Activated CD4-positive, CD25-positive, alpha-beta regulatory T cell treated with anti-CD3 and anti-CD28 coated beads, Interleukin-2, amount 50 U/mL, for 72 hours (primary cell): ENCODE measurements around the gene CCDC148.
"Not testable (repeated sequence)": the region's sequence is repeated elsewhere in the genome, so short reads cannot be mapped to it uniquely, and the experiment has no call there.

ENCODE experiments used
- DNase-seq: peaks from one replicate; pipeline ENCODE4 v3.0.0; 2021

Gene CCDC148

DNA sequence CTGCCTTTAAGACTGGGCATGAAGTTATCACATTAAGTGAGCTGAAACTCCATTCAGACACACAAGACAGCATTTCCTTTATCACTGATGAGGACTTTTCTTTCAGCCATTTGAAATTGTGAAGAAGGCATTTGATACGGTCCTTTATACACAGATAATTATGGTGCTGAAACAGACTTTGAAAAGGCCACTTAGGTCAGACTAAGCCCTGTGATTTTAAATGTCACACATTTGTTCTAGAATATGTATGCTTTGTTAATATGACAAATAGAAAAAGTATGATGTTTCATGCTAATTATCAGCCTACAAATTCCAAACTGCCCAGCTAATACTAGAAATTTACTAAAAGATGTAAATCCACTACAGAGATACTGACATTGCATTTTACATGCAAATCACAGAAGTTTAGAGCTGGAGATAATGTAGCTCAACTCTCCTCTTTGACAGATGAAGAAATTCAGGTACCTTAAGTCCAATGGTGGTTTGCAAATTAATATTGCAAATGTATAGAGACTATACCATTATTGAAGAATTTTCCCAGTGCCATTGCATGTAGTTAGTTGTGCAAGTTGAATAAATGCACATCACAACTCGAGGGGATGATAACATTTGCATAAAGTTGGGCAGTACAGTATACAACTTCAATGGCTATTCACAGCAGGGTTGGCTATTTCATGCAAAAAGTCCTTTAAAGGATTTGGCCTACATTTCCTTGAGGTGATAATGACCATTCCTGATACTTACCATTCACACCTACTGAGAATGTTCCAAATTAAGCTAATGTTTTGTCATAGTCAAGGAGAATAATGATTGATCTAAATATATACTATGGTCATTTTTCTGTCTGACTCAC is 179.7 kb downstream of the CCDC148 start:
- no peak for DNase-seq

- no peak for DNase-seq
These were observed 182.8 kb downstream of the CCDC148 start for GRCh38 chr2:158273791-158274190.

- DNase-seq: no peak
These were observed 186.0 kb downstream of the CCDC148 start for GRCh38 chr2:158270536-158270935.

GRCh38 chr2:158269143-158269542 is 187.4 kb downstream of the CCDC148 start:
- DNase-seq: no peak

- no peak for DNase-seq
These were observed 190.4 kb downstream of the CCDC148 start for GRCh38 chr2:158266111-158266510.

DNA sequence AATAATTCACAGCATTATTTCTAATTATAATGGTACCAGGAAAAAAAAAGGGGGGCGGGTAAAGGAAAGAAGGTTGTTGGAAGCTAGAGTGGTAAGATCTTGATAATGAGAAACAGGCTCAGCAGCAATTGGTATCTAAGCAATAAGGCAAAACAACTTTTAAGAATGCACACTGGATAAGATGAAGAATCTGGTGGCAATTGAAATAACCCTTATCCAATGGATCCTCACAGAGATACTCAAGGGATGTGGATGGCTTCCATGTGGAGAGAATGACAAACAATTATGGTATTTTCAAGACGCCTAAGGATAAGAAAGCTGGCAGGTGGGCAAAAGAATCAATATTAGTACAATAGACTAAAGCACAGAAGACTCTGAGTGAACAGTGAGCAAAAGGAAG is 201.3 kb downstream of the CCDC148 start:
- DNase-seq: no peak

- DNase-seq: no peak
These were observed 203.4 kb downstream of the CCDC148 start for GRCh38 chr2:158253170-158253569.

DNA sequence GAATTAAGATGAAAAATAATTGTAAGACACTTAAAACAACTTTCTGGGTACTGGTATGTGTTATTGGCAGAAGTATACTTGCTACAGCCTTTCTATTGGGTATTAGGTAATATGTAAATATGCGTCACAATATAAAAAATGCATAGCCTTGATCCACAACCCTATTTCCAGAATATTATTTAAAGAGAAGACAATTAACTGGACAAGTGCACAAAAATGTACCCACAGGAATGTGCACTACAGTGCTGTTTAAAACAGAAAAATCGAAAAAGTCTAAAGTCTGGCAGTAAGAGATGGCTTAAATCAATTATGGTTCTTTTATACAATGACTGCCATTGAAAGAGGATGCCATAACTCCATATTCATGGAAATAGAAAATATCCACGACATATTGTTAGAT is 205.2 kb downstream of the CCDC148 start:
- DNase-seq: no peak

- DNase-seq: no peak
These were observed 213.2 kb downstream of the CCDC148 start for GRCh38 chr2:158243392-158243791.

DNA sequence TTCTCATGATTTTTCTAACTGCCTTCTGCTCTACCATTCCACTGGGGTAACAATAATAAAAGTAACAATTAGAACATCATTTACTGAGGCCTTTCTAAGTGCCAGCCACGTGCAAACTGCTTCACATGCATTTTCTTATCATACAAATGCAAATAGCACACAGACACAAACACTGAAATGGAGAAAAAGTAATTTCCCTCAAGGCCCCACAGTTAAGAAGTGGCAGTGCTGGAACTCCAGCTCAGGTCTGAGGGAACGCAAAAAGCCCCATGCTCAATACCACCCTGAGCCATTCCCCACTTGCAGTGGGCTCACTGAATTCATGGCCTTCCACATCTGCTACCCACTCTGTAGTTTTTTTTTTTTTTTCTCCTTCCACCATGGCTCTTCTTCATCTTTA is 214.3 kb downstream of the CCDC148 start:
- no peak for DNase-seq

DNA sequence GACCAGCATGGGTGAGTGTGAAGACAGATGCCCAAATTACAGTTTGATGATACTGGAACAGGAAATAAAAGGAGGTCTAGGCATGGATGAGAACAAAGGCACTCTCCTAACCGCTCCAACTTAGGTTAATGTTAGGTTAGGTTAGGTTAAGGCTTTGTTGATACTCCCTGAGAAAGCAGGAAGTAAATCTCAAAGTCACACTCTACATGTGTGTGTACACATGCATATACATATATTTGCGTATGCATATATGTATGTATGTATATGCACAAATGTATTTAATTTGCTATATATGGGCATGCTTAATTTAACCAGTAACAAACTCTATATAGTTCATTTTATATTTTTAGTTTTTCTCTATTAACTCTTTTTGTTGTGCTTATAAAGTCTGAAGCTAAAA is 215.6 kb downstream of the CCDC148 start:
- DNase-seq: no peak

- DNase-seq: no peak
These were observed 217.3 kb downstream of the CCDC148 start for GRCh38 chr2:158239271-158239670.

DNA sequence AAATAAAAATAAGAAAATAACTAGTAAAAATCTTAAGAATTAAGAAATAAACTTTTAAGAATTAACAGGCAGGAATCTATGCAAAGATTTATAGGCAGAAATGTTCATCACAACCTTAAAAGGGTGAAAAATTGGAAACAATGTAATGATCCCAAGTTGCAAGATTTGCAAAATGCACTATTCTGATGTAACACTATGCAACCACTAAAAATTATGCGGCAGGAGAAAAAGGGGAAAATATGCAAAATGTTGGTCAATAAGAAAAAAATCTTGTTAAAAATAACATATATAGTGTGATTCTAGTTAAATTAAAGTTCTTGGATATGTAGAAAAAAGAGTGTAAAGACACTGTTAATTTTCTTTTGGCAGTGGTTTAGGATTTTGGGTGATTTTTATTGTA is 222.1 kb downstream of the CCDC148 start:
- DNase-seq: no peak

DNA sequence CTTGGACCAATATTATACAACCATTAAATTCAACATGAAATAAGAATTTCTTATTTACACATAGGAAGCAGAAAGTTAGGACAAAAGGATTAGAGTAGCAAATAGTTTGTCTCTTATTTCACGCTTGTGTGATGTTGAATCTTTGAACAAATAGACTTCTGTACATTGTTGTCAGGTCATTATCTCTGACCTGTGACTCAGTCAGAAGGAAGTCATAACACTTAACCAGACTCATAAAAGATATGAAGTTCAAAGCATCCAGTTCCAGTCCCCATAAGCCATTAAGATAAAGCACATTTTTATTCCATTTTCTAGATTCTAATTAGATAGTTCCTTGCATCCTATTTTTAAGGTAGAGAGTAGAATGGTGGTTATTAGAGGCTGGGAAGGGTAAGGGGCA is 224.1 kb downstream of the CCDC148 start:
- DNase-seq: no peak

- no peak for DNase-seq
These were observed 227.5 kb downstream of the CCDC148 start for GRCh38 chr2:158228943-158229508.

DNA sequence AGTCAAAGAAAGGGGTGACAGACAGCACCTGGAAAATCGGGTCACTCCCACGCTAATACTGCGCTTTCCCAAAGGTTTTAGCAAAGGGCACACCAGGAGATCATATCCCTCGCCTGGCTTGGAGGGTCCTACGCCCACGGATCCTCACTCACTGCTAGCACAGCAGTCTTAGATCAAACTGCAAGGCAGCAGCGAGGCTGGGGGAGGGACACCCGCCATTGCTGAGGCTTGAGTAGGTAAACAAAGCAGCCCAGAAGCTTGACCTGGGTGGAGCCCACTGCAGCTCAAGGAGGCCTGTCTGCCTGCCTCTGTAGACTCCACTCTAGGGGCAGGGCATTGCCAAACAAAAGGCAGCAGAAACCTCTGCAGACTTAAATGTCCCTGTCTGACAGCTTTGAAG is 233.5 kb downstream of the CCDC148 start:
- not testable (repeated sequence) for DNase-seq

GRCh38 chr2:158221063-158222020 is 235.2 kb downstream of the CCDC148 start:
- DNase-seq: no peak

DNA sequence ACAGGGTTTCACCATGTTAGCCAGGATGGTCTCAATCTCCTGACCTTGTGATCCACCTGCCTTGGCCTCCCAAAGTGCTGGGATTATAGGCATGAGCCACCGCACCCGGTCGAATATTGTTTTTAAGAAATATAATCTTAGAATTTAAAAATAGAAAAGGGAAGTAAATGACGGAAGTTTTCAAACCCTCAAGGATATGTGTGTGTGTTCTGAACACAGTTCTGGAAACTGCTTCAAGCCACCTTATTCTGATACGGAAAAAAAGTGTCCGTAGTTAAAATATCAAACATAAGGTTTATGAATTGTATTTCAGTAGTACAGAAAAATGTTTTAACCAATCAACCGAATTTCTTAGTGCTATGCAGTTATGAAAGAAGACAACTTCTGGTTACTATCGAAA is 239.0 kb downstream of the CCDC148 start:
- DNase-seq: no peak

- DNase-seq: no peak
These were observed 242.1 kb downstream of the CCDC148 start for GRCh38 chr2:158214431-158214830.

DNA sequence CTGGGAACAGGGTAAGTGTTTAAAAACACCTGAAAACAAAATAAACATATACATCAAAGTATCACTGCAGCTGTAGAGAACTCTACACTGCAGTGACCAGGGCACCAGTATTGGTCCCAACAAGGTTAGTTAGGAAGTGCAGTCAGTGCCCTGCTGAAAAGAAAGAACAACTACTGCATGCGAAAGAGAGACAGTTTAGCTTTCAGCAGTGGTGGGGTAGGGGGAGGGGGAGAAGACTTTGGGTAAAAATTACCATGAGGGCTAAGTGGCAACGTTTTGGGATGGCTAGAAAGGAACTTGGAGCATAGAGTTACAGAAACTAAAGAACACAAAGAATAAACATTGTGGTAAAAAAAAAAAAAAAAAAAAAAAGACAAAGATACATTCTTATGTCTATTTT is 242.8 kb downstream of the CCDC148 start:
- no peak for DNase-seq

DNA sequence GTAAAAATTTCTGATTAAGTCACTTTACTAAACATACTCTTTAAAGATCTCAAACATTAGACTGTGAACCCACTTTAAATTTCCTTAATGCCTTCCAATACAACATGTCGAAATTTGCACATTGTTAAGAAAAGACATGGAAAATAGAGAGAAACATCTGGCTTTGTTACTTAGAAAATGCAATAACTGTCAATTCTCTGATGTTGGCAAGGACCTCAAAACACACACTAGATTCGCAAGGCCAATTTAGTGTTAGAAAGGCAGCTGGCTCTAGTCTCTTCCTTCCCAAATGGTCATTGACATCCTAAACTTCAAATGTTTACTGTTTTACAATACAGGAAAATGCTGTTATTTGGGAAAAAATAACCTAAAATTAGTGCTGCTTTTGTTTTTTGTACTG is 244.3 kb downstream of the CCDC148 start:
- DNase-seq: no peak

DNA sequence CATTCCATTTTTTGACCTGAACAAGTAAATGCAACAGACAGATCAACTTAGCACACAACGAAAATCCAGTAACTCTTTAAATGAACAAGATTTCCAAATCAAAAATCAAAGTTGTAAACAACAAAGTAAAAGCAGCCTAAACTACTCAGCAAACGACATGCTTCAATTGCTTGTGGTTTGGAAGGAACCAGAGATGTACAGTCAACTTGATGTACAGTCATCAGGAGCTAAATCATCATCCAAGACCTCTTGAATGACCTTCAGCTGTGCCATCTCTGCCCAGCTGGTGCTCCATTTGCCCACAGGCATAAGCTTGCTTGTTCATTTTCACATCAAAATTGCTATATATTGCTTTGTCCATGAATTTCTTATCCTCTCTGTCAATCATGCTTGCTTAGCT is 245.1 kb downstream of the CCDC148 start:
- DNase-seq: no peak

- DNase-seq: no peak
These were observed 249.2 kb downstream of the CCDC148 start for GRCh38 chr2:158207354-158207753.

DNA sequence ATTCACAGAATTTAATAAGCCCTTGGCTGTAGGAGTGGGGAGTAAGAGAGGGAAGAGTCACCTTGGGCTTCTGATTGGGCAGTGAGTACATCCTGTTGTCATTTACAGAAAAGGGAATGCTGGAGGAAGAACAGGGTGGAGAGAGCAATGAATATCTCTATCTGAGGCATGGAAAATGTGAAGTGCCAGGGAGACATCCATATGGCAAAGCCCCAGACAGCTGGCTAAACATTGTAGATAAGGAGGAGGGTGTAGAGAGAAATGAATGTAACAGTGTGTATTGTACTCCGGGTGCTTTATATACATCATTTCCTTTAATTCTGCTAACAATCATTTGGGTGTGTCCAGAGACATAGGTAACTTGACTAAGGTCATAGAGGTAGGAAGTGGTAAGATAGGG is 251.3 kb downstream of the CCDC148 start:
- no peak for DNase-seq
